WTC11 (cell line): ENCODE measurements around the gene DENND5A.

Experiments
- CTCF ChIP-seq: fragments of 200-600 bp; IDR thresholded peaks from 2 replicates; pipeline ENCODE4 v1.8.0; 2022; ENCODE audit warnings: antibody characterized with exemption
- E2F1 ChIP-seq: sonication (generic); formaldehyde crosslinking; IDR thresholded peaks from 2 replicates; pipeline ENCODE4 v1.8.0; 2022; ENCODE audit warnings: mild to moderate bottlenecking, missing genetic modification reagents
- E2F4 ChIP-seq: sonication (generic); formaldehyde crosslinking; IDR thresholded peaks from 2 replicates; pipeline ENCODE4 v1.8.1; 2022; ENCODE audit warnings: low read depth, mild to moderate bottlenecking, moderate library complexity, missing genetic modification reagents, borderline replicate concordance
- GABPB1 ChIP-seq: sonication (generic); formaldehyde crosslinking; IDR thresholded peaks from 2 replicates; pipeline ENCODE4 v1.8.1; 2023; ENCODE audit warnings: mild to moderate bottlenecking, missing genetic modification reagents
- MAX ChIP-seq: sonication (generic); formaldehyde crosslinking; IDR thresholded peaks from 2 replicates; pipeline ENCODE4 v1.8.0; 2022; ENCODE audit warnings: mild to moderate bottlenecking, missing genetic modification reagents
- NFYB ChIP-seq: sonication (generic); formaldehyde crosslinking; conservative IDR thresholded peaks from 2 replicates; pipeline ENCODE4 v1.8.0; 2022; ENCODE audit warnings: low read depth, missing genetic modification reagents
- NR2C2 ChIP-seq: sonication (generic); formaldehyde crosslinking; IDR thresholded peaks from 2 replicates; pipeline ENCODE4 v1.8.0; 2022; ENCODE audit warnings: mild to moderate bottlenecking, missing genetic modification reagents

- TF ChIP-seq CTCF (no peak), NFYB (CRISPR knock-in tag) (no peak), E2F4 (no peak), MAX (CRISPR knock-in tag) (no peak), E2F1 (CRISPR knock-in tag) (no peak), NR2C2 (CRISPR knock-in tag) (no peak), GABPB1 (CRISPR knock-in tag) (no peak)
Observed at GRCh38 chr11:9180784-9181183, 84.4 kb downstream of the DENND5A start.
